NCI-H2107 treated with DMSO at 0.1 percent for 48 hours (cell line): Measurements from ENCODE around the gene PDZD7.
"Not testable (repeated sequence)": the region's sequence is repeated elsewhere in the genome, so short reads cannot be mapped to it uniquely, and the experiment has no call there.

ENCODE experiments used
- DNase-seq: peaks from one replicate; lab custom pipeline; 2025; ENCODE audit not compliant: unreplicated experiment; lab: John Stamatoyannopoulos, UW

PDZD7 gene

GRCh38 chr10:101041252-101041761 lies 10.4 kb upstream of the PDZD7 start:
- peak; percentile 50 for DNase-seq

- no peak for DNase-seq
Observed at GRCh38 chr10:101040851-101041250, 9.9 kb upstream of the PDZD7 start.

- no peak for DNase-seq
Observed at GRCh38 chr10:101040061-101040460, 9.1 kb upstream of the PDZD7 start.

- DNase-seq = no peak
Observed at GRCh38 chr10:101038484-101038883, 7.6 kb upstream of the PDZD7 start.

GRCh38 chr10:101036726-101037125 lies 5.8 kb upstream of the PDZD7 start:
- DNase-seq = no peak

- DNase-seq = no peak
Observed at GRCh38 chr10:101035916-101036702, 5.2 kb upstream of the PDZD7 start.

GRCh38 chr10:101035314-101035713 lies 4.4 kb upstream of the PDZD7 start:
- no peak for DNase-seq

GRCh38 chr10:101034404-101034803 lies 3.5 kb upstream of the PDZD7 start:
- not testable (repeated sequence) for DNase-seq

- DNase-seq = no peak
Observed at GRCh38 chr10:101033276-101033675, 2.3 kb upstream of the PDZD7 start.

GRCh38 chr10:101032637-101033224 lies 1.8 kb upstream of the PDZD7 start:
- no peak for DNase-seq

GRCh38 chr10:101031796-101032636 lies 1.1 kb upstream of the PDZD7 start:
- DNase-seq = peak; percentile 13

- no peak for DNase-seq
Observed at GRCh38 chr10:101030496-101031127, 317 bp downstream of the PDZD7 start.

GRCh38 chr10:101029520-101030295 lies 1.2 kb downstream of the PDZD7 start:
- no peak for DNase-seq

GRCh38 chr10:101028446-101029337 lies 2.2 kb downstream of the PDZD7 start:
- no peak for DNase-seq

GRCh38 chr10:101027106-101027720 lies 3.7 kb downstream of the PDZD7 start:
- no peak for DNase-seq

GRCh38 chr10:101022967-101023705 lies 7.8 kb downstream of the PDZD7 start:
- no peak for DNase-seq

GRCh38 chr10:101021692-101022251 lies 9.2 kb downstream of the PDZD7 start:
- DNase-seq = no peak

GRCh38 chr10:101021239-101021638 lies 9.7 kb downstream of the PDZD7 start:
- no peak for DNase-seq
